Measurements from ENCODE around the gene FBF1. TPM values are rescaled to one million over a fixed set of nuclear protein-coding genes. Genes with fewer than 3 reads are reported as not detected.
A peak's percentile ranks its signal among the peaks of the same experiment; 100 is the strongest.

Gene FBF1
- total RNA-seq, 1 donor from 2014 or later = 18.5 TPM

GRCh38 chr17:75920045-75920560 lies 20.7 kb downstream of the FBF1 start:
- no peak for ATAC-seq
- intact Hi-C loops (cut with DNase I) = no loop called here
- DNase-seq (ENCODE audit: low spot score) = no peak

GRCh38 chr17:75919611-75920010 lies 21.2 kb downstream of the FBF1 start:
- DNase-seq (ENCODE audit: low spot score) (no peak), ATAC-seq (no peak)
- intact Hi-C loops (cut with DNase I) = no loop called here

GRCh38 chr17:75917917-75918445 lies 22.9 kb downstream of the FBF1 start:
- intact Hi-C loops (cut with DNase I) = no loop called here
- DNase-seq (ENCODE audit: low spot score) (no peak), ATAC-seq (no peak)

GRCh38 chr17:75917141-75917916 lies 23.5 kb downstream of the FBF1 start:
- ATAC-seq (no peak), DNase-seq (ENCODE audit: low spot score) (no peak)
- intact Hi-C loops (cut with DNase I) = no loop called here

GRCh38 chr17:75915268-75915667 lies 25.6 kb downstream of the FBF1 start:
- DNase-seq (ENCODE audit: low spot score) (no peak), ATAC-seq (no peak)
- intact Hi-C loops (cut with DNase I) = no loop called here

GRCh38 chr17:75914643-75915267 lies 26.1 kb downstream of the FBF1 start:
- no peak for DNase-seq (ENCODE audit: low spot score)
- intact Hi-C loops (cut with DNase I) = no loop called here
- no peak for ATAC-seq

- DNase-seq (ENCODE audit: low spot score) = no peak
These were observed 27.2 kb downstream of the FBF1 start for GRCh38 chr17:75913537-75914210.

GRCh38 chr17:75910699-75911098 lies 30.1 kb downstream of the FBF1 start:
- ATAC-seq (no peak), DNase-seq (ENCODE audit: low spot score) (no peak)
- intact Hi-C loops (cut with DNase I) = no loop called here

More at GRCh38 chr17:75913537-75914210, 27.2 kb downstream of the FBF1 start:
- no peak for ATAC-seq
- intact Hi-C loops (cut with DNase I) = no loop called here

GRCh38 chr17:75909812-75910274 lies 31.0 kb downstream of the FBF1 start:
- ATAC-seq = peak; percentile 8
- DNase-seq (ENCODE audit: low spot score) = no peak
- intact Hi-C loops (cut with DNase I) = loop anchor here (5.0 kb wide), 1 partner anchor 97 kb away; no protein-coding TSS in a partner anchor

- ATAC-seq = no peak
- intact Hi-C loops (cut with DNase I) = loop anchor here (5.0 kb wide), 1 partner anchor 98 kb away; no protein-coding TSS in a partner anchor
- no peak for DNase-seq (ENCODE audit: low spot score)
These were observed 31.6 kb downstream of the FBF1 start for GRCh38 chr17:75909051-75909811.

GRCh38 chr17:75908201-75908600 lies 32.6 kb downstream of the FBF1 start:
- intact Hi-C loops (cut with DNase I) = loop anchor here (5.0 kb wide), 1 partner anchor 99 kb away; no protein-coding TSS in a partner anchor
- ATAC-seq (no peak), DNase-seq (ENCODE audit: low spot score) (no peak)

- no peak for ATAC-seq
- intact Hi-C loops (cut with DNase I) = loop anchor here (5.0 kb wide), 1 partner anchor 101 kb away; no protein-coding TSS in a partner anchor
- DNase-seq (ENCODE audit: low spot score) = no peak
These were observed 34.5 kb downstream of the FBF1 start for GRCh38 chr17:75906143-75906884.

- intact Hi-C loops (cut with DNase I) = loop anchor here (5.0 kb wide), 1 partner anchor 102 kb away; no protein-coding TSS in a partner anchor
- DNase-seq (ENCODE audit: low spot score) = peak; percentile 93
- ATAC-seq = peak; percentile 96
These were observed 35.9 kb downstream of the FBF1 start, which contains the start of gene MRPL38 for GRCh38 chr17:75904749-75905521. TSS of gene MRPL38 (minus strand) at chr17:75904884. CDS start at chr17:75904875, 9 bp downstream.

- intact Hi-C loops (cut with DNase I) = no loop called here
- no peak for DNase-seq (ENCODE audit: low spot score)
- ATAC-seq = no peak
These were observed 38.4 kb downstream of the FBF1 start for GRCh38 chr17:75902406-75902805.

GRCh38 chr17:75901727-75902126 lies 39.1 kb downstream of the FBF1 start:
- no peak for DNase-seq (ENCODE audit: low spot score)
- intact Hi-C loops (cut with DNase I) = no loop called here
- no peak for ATAC-seq

- intact Hi-C loops (cut with DNase I) = no loop called here
- DNase-seq (ENCODE audit: low spot score) (no peak), ATAC-seq (no peak)
These were observed 39.9 kb downstream of the FBF1 start for GRCh38 chr17:75900691-75901533.
